GM08714 (cell line): ENCODE results near the gene TPPP2.

Experiments
- H3K4me3 ChIP-seq: fragments of 200-500 bp; sonication (Bioruptor generic); 2 replicates; pipeline ENCODE4 v1.5.1; 2014; ENCODE audit warnings: mild to moderate bottlenecking, low read length, inconsistent platforms
- ZNF274 ChIP-seq: IDR thresholded peaks from 2 replicates; pipeline ENCODE4 v1.6.1; 2012; ENCODE audit warnings: mild to moderate bottlenecking, low read depth, low read length

Gene TPPP2

GRCh38 chr14:21081521-21082142 is 51.6 kb downstream of the TPPP2 start:
- no peak for TF ChIP-seq ZNF274

More at GRCh38 chr14:21081521-21082142, 51.6 kb downstream of the TPPP2 start:
- no peak overlapping the region for H3K4me3 ChIP-seq
